WI38 (cell line): ENCODE measurements around the gene RUBCN.
"Not testable (repeated sequence)": the region's sequence is repeated elsewhere in the genome, so short reads cannot be mapped to it uniquely, and the experiment has no call there.

Experiments
- H3K4me3 ChIP-seq: 2 replicates; pipeline ENCODE4 v1.5.1; 2011; ENCODE audit warnings: low read depth, mild to moderate bottlenecking, control low read depth, low read length
- CTCF ChIP-seq: IDR thresholded peaks from 2 replicates; pipeline ENCODE4 v1.5.1; 2012; ENCODE audit warnings: low read depth, mild to moderate bottlenecking, control low read depth, low read length

The RUBCN gene

GRCh38 chr3:197734667-197735318, 1.9 kb downstream of the RUBCN start:
- H3K4me3 ChIP-seq, result no peak overlapping the region
- no peak for TF ChIP-seq CTCF

GRCh38 chr3:197733042-197733441, 3.7 kb downstream of the RUBCN start:
- TF ChIP-seq CTCF, result no peak

GRCh38 chr3:197731483-197731882, 5.2 kb downstream of the RUBCN start:
- not testable (repeated sequence) for H3K4me3 ChIP-seq

More at GRCh38 chr3:197733042-197733441, 3.7 kb downstream of the RUBCN start:
- no peak overlapping the region for H3K4me3 ChIP-seq

- not testable (repeated sequence) for H3K4me3 ChIP-seq
Measured at GRCh38 chr3:197730770-197731169, 5.9 kb downstream of the RUBCN start.

- no peak for TF ChIP-seq CTCF
- H3K4me3 ChIP-seq, result no peak overlapping the region
Measured at GRCh38 chr3:197730200-197730599, 6.5 kb downstream of the RUBCN start.

- H3K4me3 ChIP-seq, result no peak overlapping the region
- TF ChIP-seq CTCF, result no peak
Measured at GRCh38 chr3:197728487-197728886, 8.2 kb downstream of the RUBCN start.

GRCh38 chr3:197727878-197728277, 8.8 kb downstream of the RUBCN start:
- H3K4me3 ChIP-seq, result not testable (repeated sequence)

GRCh38 chr3:197722734-197723133, 14.0 kb downstream of the RUBCN start:
- no peak for TF ChIP-seq CTCF
- no peak overlapping the region for H3K4me3 ChIP-seq

- no peak overlapping the region for H3K4me3 ChIP-seq
- TF ChIP-seq CTCF, result no peak
Measured at GRCh38 chr3:197720694-197721093, 16.0 kb downstream of the RUBCN start.
